B cell (primary cell): ENCODE data around the gene MID1. TPM values are rescaled to one million over a fixed set of nuclear protein-coding genes. Genes with fewer than 3 reads are reported as not detected.

Experiments used
- ATAC-seq: fragments of 200-7000 bp; cut with Tn5 transposase; one replicate; pipeline ENCODE4 v1.10.0; 2021; ENCODE audit warnings: low read depth, mild to moderate bottlenecking, moderate number of reproducible peaks, moderate library complexity
- CTCF ChIA-PET: fragments of 350-600 bp; sonication (Branson Sonifier 250); formaldehyde crosslinking; loops from one replicate; lab custom pipeline; 2021; ENCODE audit warnings: antibody characterized with exemption, inconsistent platforms; lab: Charles Lee
- POLR2A ChIA-PET: fragments of 350-600 bp; sonication (Branson Sonifier 250); formaldehyde crosslinking; loops from one replicate; lab custom pipeline; 2021; ENCODE audit warnings: antibody characterized with exemption; lab: Charles Lee
- DNase-seq: peaks from one replicate; pipeline ENCODE4 v3.0.0; 2013
- H2AFZ ChIP-seq: 2 replicates; pipeline ENCODE4 v1.6.1; 2012; ENCODE audit warnings: mild to moderate bottlenecking, low read depth, low read length; ENCODE audit not compliant: insufficient read depth, poor library complexity, severe bottlenecking
- H3K27ac ChIP-seq, 2 donors: 1 replicate in 1 of 2; 2 replicates in 1 of 2; pipeline ENCODE4 v1.5.1; 2012 to 2013; ENCODE audit warnings: low read length in 2 of 2, mild to moderate bottlenecking in 2 of 2, moderate library complexity in 1 of 2
- H3K27me3 ChIP-seq, 4 experiments: fragments of 200-600 bp in 1 of 4; sonication (generic) in 1 of 4; replicated peaks in 1 of 4; 1 replicate in 2 of 4; 2 replicates in 2 of 4; pipeline versions ENCODE4 v1.6.1 to v1.7.0; 2013 to 2016; ENCODE audit warnings: low read length in 3 of 4, mild to moderate bottlenecking in 2 of 4, mixed read lengths in 1 of 4, moderate library complexity in 1 of 4; ENCODE audit not compliant: insufficient read depth in 4 of 4, control insufficient read depth in 3 of 4; ENCODE audit errors: control extremely low read depth in 1 of 4
- H3K36me3 ChIP-seq, 2 experiments: replicated peaks in 1 of 2; 1 replicate in 1 of 2; 2 replicates in 1 of 2; pipeline versions ENCODE4 v1.6.1 to v1.7.1; 2013; ENCODE audit warnings: low read length in 1 of 2; ENCODE audit not compliant: insufficient read depth in 2 of 2, control insufficient read depth in 1 of 2; ENCODE audit errors: control extremely low read depth in 1 of 2, extremely low read depth in 1 of 2
- H3K4me1 ChIP-seq, 2 donors: fragments of 200-600 bp in 1 of 2; sonication (generic) in 1 of 2; 1 replicate in 1 of 2; 2 replicates in 1 of 2; pipeline versions ENCODE4 v1.5.1 to v1.6.1; 2013 to 2017; ENCODE audit warnings: low read length in 2 of 2; ENCODE audit not compliant: control insufficient read depth in 2 of 2, insufficient read depth in 2 of 2
- H3K4me2 ChIP-seq: replicated peaks from 2 replicates; pipeline ENCODE3; 2012; ENCODE audit warnings: mild to moderate bottlenecking, low read depth, low read length; ENCODE audit not compliant: poor library complexity, severe bottlenecking
- H3K4me3 ChIP-seq, 5 experiments: fragments of 200-600 bp in 1 of 5; sonication (generic) in 1 of 5; 1 replicate in 3 of 5; 2 replicates in 2 of 5; pipeline versions ENCODE4 v1.5.1 to v1.7.0; 2011 to 2016; ENCODE audit warnings: low read length in 4 of 5, mild to moderate bottlenecking in 4 of 5, low read depth in 2 of 5, control low read depth in 1 of 5, moderate library complexity in 1 of 5; ENCODE audit not compliant: insufficient read depth in 1 of 5; ENCODE audit errors: control extremely low read depth in 1 of 5, extremely low read depth in 1 of 5
- H3K79me2 ChIP-seq: fragments of 200-600 bp; sonication (generic); one replicate; pipeline ENCODE4 v1.6.0; 2016; ENCODE audit warnings: low read length; ENCODE audit not compliant: control insufficient read depth, insufficient read depth
- H3K9ac ChIP-seq: fragments of 200-600 bp; sonication (generic); 2 replicates; pipeline ENCODE4 v1.6.1; 2017; ENCODE audit warnings: mild to moderate bottlenecking, low read length, moderate library complexity
- H3K9me3 ChIP-seq, 3 donors: one replicate each; pipeline versions ENCODE4 v1.6.1 to v1.7.1; 2013; ENCODE audit warnings: low read length in 2 of 3; ENCODE audit not compliant: control insufficient read depth in 2 of 3, insufficient read depth in 1 of 3; ENCODE audit errors: control extremely low read depth in 1 of 3
- H4K20me1 ChIP-seq: 2 replicates; pipeline ENCODE4 v1.6.0; 2012; ENCODE audit warnings: mild to moderate bottlenecking, low read length; ENCODE audit not compliant: insufficient read depth, control insufficient read depth, poor library complexity, severe bottlenecking
- H3K27ac Mint-ChIP-seq: one replicate; pipeline ENCODE4 v1.8.0; 2021; ENCODE audit warnings: mixed read lengths
- H3K27me3 Mint-ChIP-seq: one replicate; pipeline ENCODE4 v1.8.0; 2021; ENCODE audit warnings: mixed read lengths
- H3K4me1 Mint-ChIP-seq: one replicate; pipeline ENCODE4 v1.8.0; 2021; ENCODE audit warnings: mixed read lengths
- H3K4me3 Mint-ChIP-seq: one replicate; pipeline ENCODE4 v1.8.0; 2021; ENCODE audit warnings: mixed read lengths
- H3K9me3 Mint-ChIP-seq: one replicate; pipeline ENCODE4 v1.8.0; 2022; ENCODE audit warnings: mixed read lengths; ENCODE audit not compliant: insufficient read depth
- CTCF ChIP-seq: fragments of 200-600 bp; IDR thresholded peaks from one replicate; pipeline ENCODE4 v1.8.0; 2022; ENCODE audit warnings: antibody characterized with exemption, mild to moderate bottlenecking
- EZH2 ChIP-seq: IDR thresholded peaks from 2 replicates; pipeline ENCODE4 v1.6.1; 2012; ENCODE audit warnings: borderline replicate concordance, low read depth, mild to moderate bottlenecking, moderate library complexity, low read length; ENCODE audit not compliant: insufficient read depth, poor library complexity, severe bottlenecking
- WGBS: methylation state at CpG from one replicate; pipeline ENCODE4 v1.1.5; 2013; ENCODE audit warnings: missing lambda C conversion rate; ENCODE audit not compliant: insufficient coverage; 5-methylcytosine and 5-hydroxymethylcytosine counted together
- intact Hi-C: fragments of 100-400 bp; cut with micrococcal nuclease; formaldehyde crosslinking; loops from one replicate; pipeline ENCODE4 v1.10.0; 2022
- polyA plus RNA-seq: library from polyadenylated mRNA; depleted of rRNA; stranded (reverse); fragments of >200 nt; gene quantifications from 2 replicates; pipeline ENCODE4 v1.2.3, GENCODE V29; 2012
- total RNA-seq, 2 donors: library from RNA; stranded (reverse); fragments of 120-200 nt in 1 of 2; gene quantifications; 1 replicate in 1 of 2; 2 replicates in 1 of 2; pipeline versions ENCODE4 v1.2.3 to v1.2.4, GENCODE V29; 2013 to 2022

Gene MID1
- total and polyA plus RNA-seq, 2 donors (not counting 1 experiment from before 2014, with no cell fraction given) = 0.15 to 0.44 TPM

DNA sequence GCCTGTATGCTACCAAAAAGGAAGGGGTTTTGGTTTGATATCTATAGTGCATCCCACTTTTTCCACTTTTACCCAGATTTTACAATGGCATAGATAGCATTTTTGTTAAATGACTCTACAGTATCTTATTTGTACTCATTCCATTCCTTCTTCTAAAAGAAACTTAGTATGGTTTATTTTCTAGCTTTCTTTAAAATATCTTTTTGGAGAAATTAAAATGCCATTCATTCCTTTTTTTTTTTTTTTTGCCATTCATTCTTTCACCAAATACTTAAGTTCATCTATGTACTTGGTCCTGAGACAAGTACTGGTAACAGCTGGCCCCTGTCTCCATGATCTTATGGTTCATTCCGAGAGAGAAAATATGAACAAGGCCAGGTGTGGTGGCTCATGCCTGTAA lies 49.1 kb downstream of the MID1 start:
- Histone ChIP-seq H3K27ac (no peak overlapping the region), H2AFZ (no peak overlapping the region), H3K9me3 (no peaks in the 10 kb centered on the region), H3K36me3 (no peaks in the 10 kb centered on the region), H3K27me3 (no peaks in the 10 kb centered on the region), H3K4me3 (no peak overlapping the region), H3K4me2 (no peak overlapping the region), H3K79me2 (no peaks in the 10 kb centered on the region), H3K9ac (no peak overlapping the region), H3K4me1 (no peaks in the 10 kb centered on the region), H4K20me1 (no peaks in the 10 kb centered on the region)
- Mint-ChIP-seq H3K4me3 (no peak overlapping the region), H3K9me3 (no peaks in the 10 kb centered on the region), H3K4me1 (no peaks in the 10 kb centered on the region), H3K27ac (no peak overlapping the region), H3K27me3 (peaks cover 7% of the 10 kb centered on the region)
- intact Hi-C loops = no loop called here
- no CpG with 5 or more reads among the region's 1 CpG for WGBS
- ATAC-seq (no peak), DNase-seq (no peak)
- no peak for TF ChIP-seq CTCF
- ChIA-PET CTCF (no interaction called here), POLR2A (no interaction called here)

DNA sequence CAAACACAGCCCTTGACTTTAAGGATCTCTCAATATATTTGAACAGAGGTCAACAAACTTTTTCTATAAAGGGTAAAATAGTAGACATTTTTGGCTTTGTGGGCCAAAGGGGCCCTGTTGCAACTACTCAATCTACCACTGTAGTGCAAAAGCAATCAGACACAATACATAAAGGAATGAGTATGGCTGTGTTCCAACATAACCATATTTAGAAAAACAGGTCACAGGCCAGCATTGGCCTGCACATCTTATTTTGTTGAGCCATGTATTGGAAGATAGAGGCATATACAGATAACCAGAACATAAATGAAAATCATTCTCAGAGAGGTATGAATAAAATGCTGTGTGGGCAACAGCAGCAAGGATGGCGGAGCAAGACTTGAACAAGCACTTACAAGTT lies 49.8 kb downstream of the MID1 start:
- DNase-seq (no peak), ATAC-seq (no peak)
- H4K20me1 ChIP-seq = no peaks in the 10 kb centered on the region
- POLR2A ChIA-PET = no interaction called here
- Mint-ChIP-seq H3K4me3 (no peak overlapping the region), H3K4me1 (no peaks in the 10 kb centered on the region), H3K27me3 (peaks cover 5% of the 10 kb centered on the region), H3K9me3 (no peaks in the 10 kb centered on the region), H3K27ac (no peak overlapping the region)
- intact Hi-C loops = no loop called here
- H3K27me3 ChIP-seq = no peaks in the 10 kb centered on the region
- H3K9me3 ChIP-seq = no peaks in the 10 kb centered on the region
- H3K4me3 ChIP-seq = no peak overlapping the region
- WGBS = no CpG with 5 or more reads among the region's 1 CpG
- no peaks in the 10 kb centered on the region for H3K36me3 ChIP-seq
- H3K27ac ChIP-seq = no peak overlapping the region
- no peak for TF ChIP-seq EZH2
- TF ChIP-seq CTCF = no peak
- H3K9ac ChIP-seq = no peak overlapping the region
- no peak overlapping the region for H2AFZ ChIP-seq
- no peaks in the 10 kb centered on the region for H3K4me1 ChIP-seq
- CTCF ChIA-PET = no interaction called here
- no peak overlapping the region for H3K4me2 ChIP-seq
- no peaks in the 10 kb centered on the region for H3K79me2 ChIP-seq
